K562 (cell line): ENCODE results near the gene FRRS1. TPM values are rescaled to one million over a fixed set of nuclear protein-coding genes. Genes with fewer than 3 reads are reported as not detected.

Experiments used
- ATAC-seq: fragments of 200-7000 bp; cut with Tn5 transposase; 3 replicates; pipeline ENCODE4 v1.9.1; 2020; ENCODE audit warnings: moderate library complexity
- BruUV-seq: library from RNA; stranded (reverse); fragments of 400-500 nt; replicated peaks from 2 replicates; lab custom pipeline; 2021; lab: Mats Ljungman, UMichigan
- CTCF ChIA-PET: fragments of 300-600 bp; formaldehyde crosslinking; extraction: SDS; loops from one replicate; lab custom pipeline; 2021; ENCODE audit warnings: low intra/inter-chr PET ratio; lab: Yijun Ruan, JAX
- POLR2A ChIA-PET: fragments of 300-600, 350-650 bp; sonication (Branson Sonifier 250); formaldehyde crosslinking; extraction: SDS; loops from one replicate; lab custom pipeline; 2021; ENCODE audit warnings: antibody characterized with exemption, inconsistent platforms; lab: Yijun Ruan, JAX
- DNase-seq, 4 experiments: peaks; one replicate each; pipeline versions ENCODE4 v3.0.0 to v3.0.0-alpha.2; 2011 to 2018; ENCODE audit warnings: low spot score in 3 of 4, mixed read lengths in 3 of 4; ENCODE audit errors: extremely low read depth in 1 of 4
- FAIRE-seq: peaks from 2 replicates; lab custom pipeline; 2011; peaks lifted over from hg19 to GRCh38; lab: Jason Lieb, UNC
- H2AFZ ChIP-seq: 2 replicates; pipeline ENCODE4 v1.6.0; 2011; ENCODE audit warnings: low read depth, low read length, control low read depth, inconsistent platforms
- H3K27ac ChIP-seq: fragments of 200-600 bp; 3 replicates; pipeline ENCODE4 v1.8.0; 2011; ENCODE audit warnings: low read depth, mild to moderate bottlenecking, control low read depth, inconsistent platforms, low read length, moderate library complexity, mixed read lengths; ENCODE audit errors: extremely low read depth
- H3K27me3 ChIP-seq, 2 experiments: fragments of 300-600 bp in 1 of 2; 2 replicates in 1 of 2; 3 replicates in 1 of 2; pipeline versions ENCODE4 v1.6.0 to v1.8.0; 2011; ENCODE audit warnings: inconsistent platforms in 2 of 2, low read length in 2 of 2, mild to moderate bottlenecking in 1 of 2, mixed read lengths in 1 of 2, moderate library complexity in 1 of 2; ENCODE audit not compliant: control insufficient read depth in 2 of 2, insufficient read depth in 2 of 2
- H3K36me3 ChIP-seq: fragments of 300-600 bp; 3 replicates; pipeline ENCODE4 v1.8.0; 2011; ENCODE audit warnings: mild to moderate bottlenecking, low read length, inconsistent platforms; ENCODE audit not compliant: control insufficient read depth, insufficient read depth
- H3K4me1 ChIP-seq, 2 experiments: fragments of 200-600 bp in 1 of 2; replicated peaks in 1 of 2; 2 replicates in 1 of 2; 3 replicates in 1 of 2; pipeline versions ENCODE4 v1.5.1 to v1.8.0; 2011; ENCODE audit warnings: inconsistent platforms in 2 of 2, low read length in 2 of 2, mild to moderate bottlenecking in 1 of 2, mixed read lengths in 1 of 2, moderate library complexity in 1 of 2; ENCODE audit not compliant: control insufficient read depth in 2 of 2, insufficient read depth in 2 of 2
- H3K4me2 ChIP-seq: 2 replicates; pipeline ENCODE4 v1.6.1; 2011; ENCODE audit warnings: low read length, control low read depth, inconsistent platforms, mixed read lengths; ENCODE audit not compliant: insufficient read depth
- H3K4me3 ChIP-seq: fragments of 200-600 bp; sonication (generic), shearing (Covaris generic); 2 replicates; pipeline ENCODE4 v1.5.1; 2016; ENCODE audit warnings: control low read depth, inconsistent platforms
- H3K79me2 ChIP-seq: fragments of 200-600 bp; 3 replicates; pipeline ENCODE4 v1.8.0; 2011; ENCODE audit warnings: low read length, inconsistent platforms; ENCODE audit not compliant: control insufficient read depth, insufficient read depth
- H3K9ac ChIP-seq, 2 experiments: 2 replicates each; pipeline versions ENCODE4 v1.6.0 to v1.6.1; 2011; ENCODE audit warnings: low read depth in 2 of 2, low read length in 2 of 2, control low read depth in 1 of 2, inconsistent platforms in 1 of 2, mild to moderate bottlenecking in 1 of 2, mixed read lengths in 1 of 2; ENCODE audit not compliant: insufficient read depth in 1 of 2
- H3K9me1 ChIP-seq: one replicate; pipeline ENCODE4 v1.6.0; 2011; ENCODE audit warnings: inconsistent platforms, mild to moderate bottlenecking, low read length, moderate library complexity; ENCODE audit not compliant: control insufficient read depth, insufficient read depth
- H3K9me3 ChIP-seq: replicated peaks from 2 replicates; pipeline ENCODE4 v1.5.1; 2011; ENCODE audit warnings: low read depth, low read length, inconsistent platforms; ENCODE audit not compliant: control insufficient read depth, insufficient read depth
- H4K20me1 ChIP-seq: replicated peaks from 2 replicates; pipeline ENCODE4 v1.6.1; 2011; ENCODE audit warnings: low read length, inconsistent platforms, mixed read lengths; ENCODE audit not compliant: control insufficient read depth, insufficient read depth
- ATF1 ChIP-seq, 2 experiments: fragments of 450-650 bp in 1 of 2; IDR thresholded peaks; 2 replicates each; pipeline ENCODE4 v1.6.1; 2016; ENCODE audit warnings: missing compliant biosample characterization in 1 of 2, missing genetic modification characterization in 1 of 2
- CREM ChIP-seq: IDR thresholded peaks from 2 replicates; pipeline ENCODE4 v1.6.1; 2014; ENCODE audit warnings: antibody characterized with exemption, low read depth
- HCFC1 ChIP-seq: IDR thresholded peaks from 2 replicates; pipeline ENCODE4 v1.6.1; 2012; ENCODE audit warnings: low read depth, low read length, improper control_type of control experiment
- LEF1 ChIP-seq: fragments of 450-650 bp; IDR thresholded peaks from 2 replicates; pipeline ENCODE4 v1.6.1; 2016; ENCODE audit warnings: mild to moderate bottlenecking
- NFE2 ChIP-seq: IDR thresholded peaks from 2 replicates; pipeline ENCODE4 v1.6.1; 2014; ENCODE audit warnings: antibody characterized with exemption, low read depth
- SPI1 ChIP-seq: IDR thresholded peaks from 2 replicates; pipeline ENCODE4 v1.6.1; 2011; ENCODE audit warnings: low read depth, low read length, control low read depth, borderline replicate concordance
- ZNF707 ChIP-seq: fragments of 250-450 bp; sonication (Bioruptor Pico); conservative IDR thresholded peaks from 2 replicates; pipeline ENCODE4 v1.8.0; 2022; ENCODE audit warnings: inconsistent platforms, mild to moderate bottlenecking, moderate library complexity
- WGBS: fragments of 100-300 bp; shearing (Covaris generic); methylation state at CpG from one replicate; pipeline ENCODE4 v1.1.6; 2016; ENCODE audit warnings: low coverage, mixed read lengths; ENCODE audit not compliant: insufficient coverage; ENCODE audit errors: missing lambda C conversion rate; 5-methylcytosine and 5-hydroxymethylcytosine counted together
- in situ Hi-C: fragments of 300-500 bp; cut with MboI; formaldehyde crosslinking; loops from 4 replicates; pipeline ENCODE4 v1.15.0; 2018; ENCODE audit warnings: inconsistent platforms, mixed read lengths
- intact Hi-C: fragments of 100-400 bp; cut with micrococcal nuclease; formaldehyde crosslinking; loops from 2 replicates; pipeline ENCODE4 v1.14.2; 2022
- polyA plus RNA-seq, 8 experiments: library from polyadenylated mRNA; depleted of rRNA in 4 of 8; stranded (reverse) in 5 of 8; unstranded in 3 of 8; fragments of >200 nt; fragmentation: Nextera tagmentation in 2 of 8; fragmentation: Illumina TruSeq in 1 of 8; extraction: Ambion mirVana in 2 of 8; extraction: Trizol in 1 of 8; gene quantifications; 2 replicates each; pipeline versions ENCODE4 v1.2.1 to v1.2.3, GENCODE V29; 2011 to 2014; ENCODE audit warnings: inconsistent platforms in 1 of 8, missing spikeins in 1 of 8
- total RNA-seq, 7 experiments: library from RNA; depleted of rRNA in 6 of 7; stranded (reverse); fragments of >200 nt in 6 of 7; fragmentation: Illumina TruSeq in 2 of 7; extraction: Trizol in 2 of 7; gene quantifications; 2 replicates each; pipeline versions ENCODE4 v1.2.1 to v1.2.3, GENCODE V29; 2011 to 2021; ENCODE audit warnings: low replicate concordance in 1 of 7
- TF ChIP-seq, protein P1 (sequence below), 2 experiments: IDR thresholded peaks in 1 of 2; conservative IDR thresholded peaks in 1 of 2; 2 replicates each; pipeline ENCODE4 v1.6.1; 2016; ENCODE audit warnings: low read depth in 2 of 2, mild to moderate bottlenecking in 1 of 2, missing compliant biosample characterization in 1 of 2, missing genetic modification characterization in 1 of 2, moderate library complexity in 1 of 2
- TF ChIP-seq, protein P2 (sequence below): fragments of 450-650 bp; IDR thresholded peaks from 2 replicates; pipeline ENCODE4 v1.6.1; 2016

FRRS1 gene
- total and polyA plus RNA-seq, 9 of the 15 experiments (the other 6 are each of a cell fraction or from before 2014, with no cell fraction given), result 0.87 to 54.0 (median 23.7) TPM

DNA sequence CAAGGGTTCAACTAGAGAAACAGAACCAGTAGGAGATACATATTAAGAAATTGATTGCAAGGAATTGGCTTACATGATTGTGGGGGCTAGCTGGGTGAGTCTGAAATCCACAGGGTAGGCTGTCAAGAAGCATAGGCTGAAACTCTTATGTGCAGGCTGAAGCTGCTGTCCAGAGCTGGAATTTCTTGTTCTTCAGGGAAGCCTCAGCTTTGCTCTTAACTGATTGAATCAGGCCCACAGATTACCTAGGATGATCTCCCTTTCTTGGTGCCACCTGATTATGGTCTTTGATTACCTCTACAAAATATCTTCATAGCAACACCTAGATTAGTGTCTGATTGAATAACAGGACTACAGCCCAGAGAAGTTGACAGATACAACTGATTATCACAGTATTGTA, 22.5 kb upstream of the FRRS1 start:
- Histone ChIP-seq H3K27me3 (no peaks in the 10 kb centered on the region), H3K9ac (no peak overlapping the region), H3K27ac (no peak overlapping the region), H3K9me3 (no peaks in the 10 kb centered on the region), H4K20me1 (no peaks in the 10 kb centered on the region), H3K9me1 (no peaks in the 10 kb centered on the region), H3K4me1 (no peaks in the 10 kb centered on the region; a peak in 1 of 5 replicates), H3K79me2 (no peaks in the 10 kb centered on the region), H3K4me3 (no peak overlapping the region), H2AFZ (no peak overlapping the region), H3K36me3 (no peaks in the 10 kb centered on the region), H3K4me2 (no peak overlapping the region)
- POLR2A ChIA-PET, result no interaction called here
- CTCF ChIA-PET, result no interaction called here
- BruUV-seq, result no TSS peak
- in situ Hi-C loops (no loop called here), intact Hi-C loops (no loop called here)
- no peak for TF ChIP-seq ATF1 (CRISPR knock-in tag; IDR thresholded peaks at IDR 0.05)
- no peak for TF ChIP-seq ATF1 (tag; IDR thresholded peaks at IDR 0.05)
- ATAC-seq, result no peak
- DNase-seq, result no peak
- no peak for FAIRE-seq

DNA sequence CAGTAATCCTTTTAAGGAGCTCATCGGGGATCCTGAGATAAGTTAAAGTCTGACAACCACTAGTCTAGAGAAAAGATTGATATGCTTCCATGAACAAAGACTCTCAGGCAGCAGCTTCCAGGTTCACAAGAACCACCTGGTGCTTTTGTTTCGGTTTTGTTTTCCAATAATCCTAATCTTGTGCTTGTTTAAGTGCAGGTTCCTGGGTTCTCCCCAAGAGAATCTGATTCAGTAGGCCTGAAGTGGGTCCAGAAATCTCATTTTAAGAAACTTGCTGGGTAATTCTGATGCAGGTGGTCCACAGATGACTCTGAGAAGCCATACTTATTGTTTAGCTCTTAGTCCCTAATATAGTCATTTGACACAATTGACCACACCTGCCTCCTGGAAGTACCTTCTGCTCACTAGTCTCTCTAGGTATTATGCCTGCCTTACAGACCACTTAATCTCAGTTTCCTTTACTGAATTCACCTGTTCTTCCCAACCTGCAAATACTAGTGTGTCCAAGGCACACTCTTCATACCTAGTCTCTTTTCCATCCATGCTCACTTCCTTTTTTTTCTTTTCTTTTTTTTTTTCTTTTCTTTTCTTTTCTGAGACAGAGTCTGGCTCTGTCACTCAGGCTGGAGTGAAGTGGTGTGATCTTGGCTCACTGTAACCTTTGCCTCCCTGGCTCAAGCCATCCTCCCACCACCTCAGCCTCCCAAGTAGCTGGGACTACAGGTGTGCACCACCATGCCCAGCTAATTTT, 20.5 kb upstream of the FRRS1 start:
- Histone ChIP-seq H4K20me1 (no peaks in the 10 kb centered on the region), H3K4me1 (no peaks in the 10 kb centered on the region; a peak in 1 of 5 replicates), H3K36me3 (no peaks in the 10 kb centered on the region), H3K9me3 (no peaks in the 10 kb centered on the region), H3K4me2 (peak overlapping the region; percentile 17; the same call in 1 of the 2 replicates), H3K27me3 (no peaks in the 10 kb centered on the region), H3K4me3 (no peak overlapping the region), H3K9me1 (no peaks in the 10 kb centered on the region), H3K9ac (0 out of 4 replicates have a peak overlapping the region, but pooled peaks of 1 of the 2 experiments have one; percentile 15), H2AFZ (peak overlapping the region; percentile 29), H3K27ac (no peak overlapping the region), H3K79me2 (no peaks in the 10 kb centered on the region)
- ChIA-PET CTCF (no interaction called here), POLR2A (interaction anchor here (0.6 to 1.8 kb wide), 5 partner anchors 18 to 292 kb away, joined by 3 to 6 read pairs (median 3); partner anchors contain the start of genes AGL and FRRS1)
- ATAC-seq (peak; percentile 20; the same call in 1 of the 3 replicates), FAIRE-seq (peak; percentile 74), DNase-seq (no peak)
- intact Hi-C loops (no loop called here), in situ Hi-C loops (no loop called here)
- BruUV-seq, result no TSS peak
- WGBS, result 23% methylated on average over 2 of the region's 2 CpGs
- TF ChIP-seq HCFC1 (no peak), CREM (no peak), NFE2 (no peak), SPI1 (0 out of 2 replicates have a peak, but pooled peaks have one; percentile 27), LEF1 (no peak), ZNF707 (no peak)
- TF ChIP-seq, protein P1, sequence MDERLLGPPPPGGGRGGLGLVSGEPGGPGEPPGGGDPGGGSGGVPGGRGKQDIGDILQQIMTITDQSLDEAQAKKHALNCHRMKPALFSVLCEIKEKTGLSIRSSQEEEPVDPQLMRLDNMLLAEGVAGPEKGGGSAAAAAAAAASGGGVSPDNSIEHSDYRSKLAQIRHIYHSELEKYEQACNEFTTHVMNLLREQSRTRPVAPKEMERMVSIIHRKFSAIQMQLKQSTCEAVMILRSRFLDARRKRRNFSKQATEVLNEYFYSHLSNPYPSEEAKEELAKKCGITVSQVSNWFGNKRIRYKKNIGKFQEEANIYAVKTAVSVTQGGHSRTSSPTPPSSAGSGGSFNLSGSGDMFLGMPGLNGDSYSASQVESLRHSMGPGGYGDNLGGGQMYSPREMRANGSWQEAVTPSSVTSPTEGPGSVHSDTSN (CRISPR knock-in tag; IDR thresholded peaks at IDR 0.05; ENCODE audit: low read depth), result no peak
- TF ChIP-seq, protein P1 (tag; conservative IDR thresholded peaks at IDR 0.05; ENCODE audit: low read depth), result peak; percentile 33; the same call in 1 of the 2 replicates
- TF ChIP-seq, protein P2, sequence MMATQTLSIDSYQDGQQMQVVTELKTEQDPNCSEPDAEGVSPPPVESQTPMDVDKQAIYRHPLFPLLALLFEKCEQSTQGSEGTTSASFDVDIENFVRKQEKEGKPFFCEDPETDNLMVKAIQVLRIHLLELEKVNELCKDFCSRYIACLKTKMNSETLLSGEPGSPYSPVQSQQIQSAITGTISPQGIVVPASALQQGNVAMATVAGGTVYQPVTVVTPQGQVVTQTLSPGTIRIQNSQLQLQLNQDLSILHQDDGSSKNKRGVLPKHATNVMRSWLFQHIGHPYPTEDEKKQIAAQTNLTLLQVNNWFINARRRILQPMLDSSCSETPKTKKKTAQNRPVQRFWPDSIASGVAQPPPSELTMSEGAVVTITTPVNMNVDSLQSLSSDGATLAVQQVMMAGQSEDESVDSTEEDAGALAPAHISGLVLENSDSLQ, result peak; percentile 20; the same call in 1 of the 2 replicates
